NCI-H187 treated with DMSO at 0.1 percent for 48 hours (cell line): Measurements from ENCODE around the gene CSF2RB.

Source experiments
- DNase-seq: peaks from one replicate; lab custom pipeline; 2025; lab: John Stamatoyannopoulos, UW

Gene CSF2RB

GRCh38 chr22:36936362-36937116, 23.1 kb downstream of the CSF2RB start:
- no peak for DNase-seq

- DNase-seq: no peak
Observed at GRCh38 chr22:36937319-36938027, 24.0 kb downstream of the CSF2RB start.

GRCh38 chr22:36938028-36938425, 24.6 kb downstream of the CSF2RB start:
- DNase-seq: no peak

DNA sequence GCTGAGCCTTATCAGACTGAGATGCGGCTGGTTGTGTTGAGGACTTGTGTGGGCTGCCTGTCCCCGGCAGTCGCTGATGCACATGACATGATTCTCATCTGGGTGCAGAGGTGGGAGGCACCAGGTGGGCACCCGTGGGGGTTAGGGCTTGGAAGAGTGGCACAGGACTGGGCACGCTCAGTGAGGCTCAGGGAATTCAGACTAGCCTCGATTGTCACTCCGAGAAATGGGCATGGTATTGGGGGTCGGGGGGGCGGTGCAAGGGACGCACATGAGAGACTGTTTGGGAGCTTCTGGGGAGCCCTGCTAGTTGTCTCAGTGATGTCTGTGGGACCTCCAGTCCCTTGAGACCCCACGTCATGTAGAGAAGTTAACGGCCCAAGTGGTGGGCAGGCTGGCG, 25.5 kb downstream of the CSF2RB start:
- no peak for DNase-seq

DNA sequence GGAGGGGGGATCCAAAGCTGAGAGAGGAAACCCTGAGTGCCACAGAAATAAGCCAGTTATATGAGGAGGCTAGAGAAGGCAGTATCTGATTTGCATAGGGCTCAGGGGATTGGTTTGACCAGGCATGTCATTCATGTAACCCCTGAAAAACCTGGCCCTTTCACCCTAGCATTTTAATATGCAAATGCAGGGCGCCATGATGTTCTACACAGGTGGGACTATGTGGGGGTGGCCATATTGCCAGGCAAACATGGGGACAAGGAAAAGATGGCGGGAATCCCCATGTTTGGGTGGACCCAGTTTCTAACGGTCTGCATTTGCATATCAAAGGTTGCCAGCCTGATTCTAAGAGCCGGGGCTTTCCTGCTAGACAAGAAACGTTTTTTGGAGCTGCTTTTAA, 27.2 kb downstream of the CSF2RB start:
- no peak for DNase-seq

DNA sequence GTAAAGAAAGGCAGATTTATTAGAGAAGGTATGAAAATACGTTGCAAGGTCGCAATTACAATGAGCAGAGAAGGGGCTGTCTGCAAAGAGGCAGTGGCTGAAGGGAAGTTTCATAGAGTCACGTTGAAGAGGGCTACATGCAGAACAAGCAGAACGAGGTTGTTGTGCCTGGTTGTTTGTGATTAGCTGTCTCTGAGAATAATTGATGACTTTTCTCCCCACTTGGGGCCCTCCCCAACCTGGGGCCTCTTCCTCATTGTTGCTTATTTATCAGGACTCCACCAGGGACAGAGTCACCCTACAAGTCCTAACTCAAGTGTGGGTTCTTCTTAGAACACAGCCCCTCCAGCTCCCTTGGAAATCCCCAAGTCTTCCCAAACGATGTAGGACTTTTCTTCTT, 29.1 kb downstream of the CSF2RB start:
- DNase-seq: no peak

- no peak for DNase-seq
Observed at GRCh38 chr22:36946421-36947158, 33.2 kb downstream of the CSF2RB start.

- no peak for DNase-seq
Observed at GRCh38 chr22:36948273-36949225, 35.1 kb downstream of the CSF2RB start.

GRCh38 chr22:36950797-36951590, 37.6 kb downstream of the CSF2RB start:
- DNase-seq: no peak

DNA sequence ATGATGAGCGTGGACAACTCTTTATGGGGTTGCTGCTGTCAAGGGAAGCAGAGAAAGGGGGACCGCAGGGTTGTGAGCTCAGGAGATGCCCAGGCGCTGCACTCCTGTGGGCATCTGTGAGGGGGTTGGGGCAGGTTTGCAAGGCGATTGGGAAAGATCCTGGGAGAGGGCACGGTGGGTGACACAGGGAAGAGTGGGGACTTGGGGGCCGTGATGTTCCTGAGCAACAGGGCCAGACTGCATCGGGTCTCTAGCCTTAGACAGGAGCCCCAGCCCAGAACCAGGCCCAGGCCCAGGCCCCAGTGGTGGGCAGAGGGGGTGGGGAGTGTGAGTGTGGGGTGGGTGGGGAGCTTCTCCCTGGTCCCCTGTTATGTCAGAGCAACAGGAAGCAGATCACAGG, 38.3 kb downstream of the CSF2RB start:
- DNase-seq: no peak

GRCh38 chr22:36953239-36954080, 40.0 kb downstream of the CSF2RB start:
- DNase-seq: no peak

DNA sequence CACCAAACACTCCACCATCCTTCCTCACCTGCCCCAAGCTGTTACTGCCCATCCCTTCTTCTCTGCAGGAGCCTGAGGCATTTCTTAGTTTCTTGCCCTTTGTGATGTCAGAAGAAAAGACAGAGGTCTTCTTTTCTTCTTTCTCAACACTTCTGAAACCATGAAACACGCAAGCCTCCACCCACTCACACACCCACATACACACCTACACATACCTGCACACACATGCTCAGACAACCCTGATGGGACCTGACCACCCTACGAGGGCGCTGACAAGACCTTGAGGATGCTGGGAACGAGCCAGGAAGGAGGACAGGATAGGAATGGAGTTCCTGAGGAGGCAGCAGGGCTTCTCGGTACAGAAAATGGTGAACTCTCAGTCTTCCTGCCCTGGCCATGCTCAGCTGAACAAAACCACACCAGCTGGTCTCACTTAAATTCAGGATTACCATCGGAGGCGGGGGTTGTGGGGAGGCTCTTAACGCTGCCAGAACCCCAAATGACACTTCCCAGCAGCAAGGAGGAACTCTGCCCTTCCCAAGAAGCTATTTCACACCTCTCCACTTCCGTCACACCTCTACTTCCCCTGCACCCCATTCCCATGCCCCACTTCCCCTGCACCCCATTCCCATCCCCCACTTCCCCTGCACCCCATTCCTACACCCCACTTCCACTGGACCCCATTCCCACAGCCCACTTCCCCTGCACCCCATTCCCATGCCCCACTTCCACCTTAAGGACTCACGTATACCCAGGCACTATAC, 41.0 kb downstream of the CSF2RB start:
- no peak for DNase-seq

DNA sequence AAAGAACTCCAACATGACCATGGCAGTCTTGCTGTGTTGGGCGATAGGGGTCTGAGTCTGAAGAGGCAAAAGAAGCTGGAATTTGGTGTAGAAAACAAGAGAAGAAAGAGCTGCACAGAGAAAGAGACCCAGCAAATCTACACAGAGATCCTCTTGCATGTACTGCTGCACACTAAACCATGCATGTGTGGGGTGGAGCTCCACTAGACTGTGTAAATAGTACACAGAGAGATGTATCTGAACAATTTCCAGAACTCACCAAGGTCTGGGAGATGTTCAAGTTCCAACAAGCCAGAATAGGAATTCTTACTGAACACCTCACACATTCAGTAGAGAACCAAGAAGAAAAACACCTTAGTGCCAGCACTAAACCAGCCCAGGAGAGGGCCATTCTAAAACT, 42.3 kb downstream of the CSF2RB start:
- no peak for DNase-seq

DNA sequence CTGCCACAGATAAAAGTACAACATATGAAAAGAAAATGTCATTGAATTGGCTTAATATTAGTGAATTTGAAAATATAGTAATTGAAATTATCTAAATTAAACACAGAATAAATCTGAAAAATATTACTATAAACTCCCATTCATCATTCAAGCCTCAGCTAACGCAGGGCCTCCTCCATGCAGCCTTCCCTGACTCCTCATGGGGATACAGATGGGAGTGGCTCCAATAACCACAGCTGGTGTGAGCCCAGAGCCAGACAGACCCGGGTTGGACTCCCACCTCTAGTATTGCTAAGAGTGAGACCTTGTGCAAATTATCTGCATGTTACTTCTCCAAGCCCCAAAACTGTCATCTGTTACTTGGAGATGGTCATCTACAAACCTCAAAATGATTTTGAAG, 44.9 kb downstream of the CSF2RB start:
- no peak for DNase-seq

DNA sequence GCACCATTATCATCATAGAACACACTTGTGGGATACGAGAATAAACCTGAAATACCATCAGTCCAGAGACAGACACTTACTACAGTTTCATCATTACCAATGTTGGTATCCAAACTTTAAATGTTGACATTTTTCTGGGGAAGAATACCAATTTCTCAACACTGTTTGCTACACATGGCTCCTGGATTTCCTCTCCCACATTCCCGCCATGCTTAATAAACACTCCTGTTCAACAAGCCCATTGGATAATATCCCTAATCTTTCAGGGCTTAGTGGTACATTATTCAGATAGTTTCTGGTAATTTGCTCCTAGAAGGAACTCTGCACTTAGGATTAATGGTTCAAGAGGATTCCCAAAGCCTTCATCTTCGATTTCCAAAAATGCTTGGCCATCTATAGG, 48.2 kb downstream of the CSF2RB start:
- no peak for DNase-seq

DNA sequence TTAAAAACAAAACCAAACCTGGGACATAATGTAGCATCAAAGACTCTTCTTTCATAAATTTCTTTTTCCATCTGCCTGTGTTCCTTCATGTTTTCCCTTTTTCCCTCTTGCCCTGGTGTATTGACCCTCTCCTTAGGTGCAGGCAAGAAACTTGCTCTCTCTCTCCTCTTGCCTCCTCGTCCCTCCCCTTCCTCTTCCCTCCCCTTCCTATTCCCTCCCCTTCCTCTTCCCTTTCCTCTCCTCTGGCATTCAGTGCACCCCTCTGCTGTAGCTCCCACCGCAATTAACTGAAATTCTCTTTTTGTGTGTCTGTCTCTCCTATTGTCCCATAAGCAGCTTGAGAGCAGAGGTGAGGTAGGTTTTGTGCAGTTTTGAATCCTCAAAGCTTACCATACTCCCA, 49.9 kb downstream of the CSF2RB start:
- DNase-seq: no peak

DNA sequence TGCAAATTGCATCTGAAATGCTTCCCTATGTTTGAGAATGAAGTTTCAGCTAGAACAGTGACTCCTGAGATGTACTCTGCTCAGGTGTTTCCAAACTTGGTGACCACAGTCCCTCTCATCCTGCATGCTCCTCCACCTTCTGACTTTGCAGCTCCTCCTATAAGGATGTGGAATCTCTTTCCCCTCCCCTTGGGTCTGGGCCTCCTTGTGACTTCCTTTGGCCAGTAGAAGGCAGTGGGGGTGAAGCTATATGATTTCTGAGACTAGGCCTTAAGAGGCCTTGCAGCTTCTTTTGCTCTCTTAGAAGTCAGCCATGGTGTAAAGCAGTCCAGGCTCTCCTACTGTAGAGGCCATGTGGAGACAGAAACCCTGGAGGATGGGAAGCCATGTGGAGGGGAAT, 50.7 kb downstream of the CSF2RB start:
- DNase-seq: no peak

GRCh38 chr22:36965696-36966095, 52.3 kb downstream of the CSF2RB start:
- no peak for DNase-seq

GRCh38 chr22:36966851-36967540, 53.6 kb downstream of the CSF2RB start:
- DNase-seq: no peak
